ENCODE data around the gene VAV1.
"Not testable (repeated sequence)": the region's sequence is repeated elsewhere in the genome, so short reads cannot be mapped to it uniquely, and the experiment has no call there.

The VAV1 gene

DNA sequence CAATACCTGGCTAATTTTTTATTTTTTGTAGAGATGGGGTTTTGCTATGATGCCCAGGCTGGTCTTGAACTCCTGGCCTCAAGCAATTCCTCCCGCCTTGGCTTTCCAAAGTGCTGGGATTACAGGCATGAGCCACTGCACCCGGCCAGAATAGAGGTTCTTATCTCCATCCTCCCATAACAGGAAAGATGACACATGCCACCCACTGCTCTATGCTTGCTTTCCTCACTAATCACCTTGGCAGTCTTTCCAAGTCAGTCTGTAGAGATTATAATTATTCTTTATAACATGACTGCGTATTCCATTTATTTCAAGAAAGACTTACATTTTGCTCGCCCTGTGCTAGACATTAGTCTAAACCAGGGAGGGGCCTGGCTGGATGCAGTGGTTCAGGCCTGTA lies 6.7 kb downstream of the VAV1 start:
- in situ Hi-C loops (cut with MboI; ENCODE audit: low sequenced_read_pairs), result no loop called here

DNA sequence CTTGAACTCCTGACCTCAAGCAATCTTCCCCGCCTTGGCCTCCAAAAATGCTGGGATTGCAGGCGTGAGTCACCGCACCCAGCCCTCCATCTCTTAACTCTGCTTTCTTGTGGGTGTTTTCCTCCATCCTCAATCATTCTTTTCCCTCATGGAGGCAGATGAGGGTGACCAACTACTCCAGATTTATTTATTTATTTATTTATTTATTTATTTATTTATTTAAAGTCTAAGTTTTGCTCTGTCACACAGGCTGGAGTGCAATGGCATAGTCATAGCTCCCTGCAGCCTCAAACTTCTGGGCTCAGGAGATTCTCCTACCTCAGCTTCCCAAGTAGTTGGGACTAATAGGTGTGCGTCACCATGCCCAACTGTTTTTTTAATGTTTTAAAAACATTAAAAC lies 14.9 kb downstream of the VAV1 start:
- in situ Hi-C loops (cut with MboI; ENCODE audit: low sequenced_read_pairs), result no loop called here

DNA sequence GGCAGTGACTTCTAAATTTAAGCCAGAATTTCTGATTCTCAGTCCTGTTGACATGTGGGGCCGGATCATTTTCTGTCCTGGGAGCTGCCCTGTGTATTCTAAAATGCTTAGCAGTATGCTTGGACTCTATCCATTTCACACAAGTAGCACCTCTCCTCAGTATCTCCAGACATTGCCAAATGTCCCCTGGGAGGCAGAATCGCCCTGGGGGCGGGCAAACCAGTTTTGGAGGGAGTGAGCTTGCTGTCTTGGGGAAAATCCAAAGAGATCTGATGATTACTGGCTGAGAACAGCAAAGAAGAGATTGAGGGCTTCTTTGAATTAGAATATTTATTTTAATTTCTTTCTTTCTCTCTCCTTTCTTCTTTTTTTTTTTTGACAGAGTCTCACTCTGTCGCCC lies 16.4 kb downstream of the VAV1 start:
- in situ Hi-C loops (cut with MboI; ENCODE audit: low sequenced_read_pairs), result no loop called here

DNA sequence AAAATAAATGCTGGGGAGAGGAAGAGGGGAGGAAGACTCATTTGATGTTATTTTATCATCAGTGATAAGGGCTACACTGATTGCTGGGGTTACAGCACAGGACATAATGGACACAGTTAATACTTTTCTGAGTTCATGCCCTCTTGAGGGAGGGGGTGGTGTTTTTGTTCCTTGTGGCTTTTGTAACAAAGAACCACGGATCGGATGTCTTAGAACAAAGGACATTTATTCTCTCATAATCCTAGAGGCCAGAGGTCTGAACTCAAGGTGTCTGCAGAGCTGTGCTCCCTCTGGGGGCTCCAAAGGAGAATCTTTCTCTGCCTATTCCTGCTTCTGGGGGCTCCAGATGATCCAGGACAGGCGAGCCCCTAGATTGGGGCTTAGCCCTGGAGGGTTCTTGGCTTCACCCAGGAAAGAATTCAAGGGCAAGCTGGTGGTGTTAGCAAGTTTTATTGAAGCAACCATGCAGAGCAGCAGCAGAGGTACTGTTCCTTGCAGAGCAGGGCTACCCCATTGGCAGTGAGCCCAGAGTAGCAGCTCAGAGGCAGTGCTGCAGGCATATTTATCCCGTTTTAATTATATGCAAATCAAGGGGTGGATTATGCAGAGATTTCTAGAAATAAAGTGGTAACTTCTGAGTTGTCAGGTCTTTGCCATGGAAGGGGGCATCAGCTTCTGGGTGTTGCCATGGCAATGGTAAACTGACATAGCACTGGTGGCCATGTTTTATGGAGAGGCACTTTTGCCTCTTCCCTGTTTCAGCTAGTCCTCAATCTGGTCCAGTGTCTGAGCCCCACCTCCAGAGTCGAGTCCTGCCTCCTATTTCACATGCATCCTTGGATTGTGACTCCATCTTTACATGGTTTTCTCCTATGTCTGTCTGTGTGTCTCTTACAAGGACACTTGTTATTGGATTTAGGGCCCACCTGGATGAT lies 18.0 kb downstream of the VAV1 start:
- in situ Hi-C loops (cut with MboI; ENCODE audit: low sequenced_read_pairs), result no loop called here

DNA sequence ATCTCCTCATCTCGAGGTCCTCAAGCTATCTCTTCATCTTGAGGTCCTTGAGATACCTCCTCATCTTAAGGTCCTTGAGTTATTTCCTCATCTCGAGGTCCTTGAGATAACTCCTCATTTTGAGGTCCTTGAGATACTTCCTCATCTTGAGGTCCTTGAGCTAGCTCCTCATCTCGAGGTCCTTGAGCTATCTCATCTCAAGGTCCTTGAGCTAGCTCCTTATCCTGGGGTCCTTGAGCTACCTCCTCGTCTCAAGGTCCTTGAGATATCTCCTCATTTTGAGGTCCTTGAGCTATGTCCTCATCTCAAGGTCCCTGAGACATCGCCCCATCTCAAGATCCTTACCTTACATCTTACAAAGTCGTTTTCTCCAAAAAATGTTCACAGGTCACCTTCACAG lies 18.7 kb downstream of the VAV1 start:
- in situ Hi-C loops (cut with MboI; ENCODE audit: low sequenced_read_pairs), result no loop called here

DNA sequence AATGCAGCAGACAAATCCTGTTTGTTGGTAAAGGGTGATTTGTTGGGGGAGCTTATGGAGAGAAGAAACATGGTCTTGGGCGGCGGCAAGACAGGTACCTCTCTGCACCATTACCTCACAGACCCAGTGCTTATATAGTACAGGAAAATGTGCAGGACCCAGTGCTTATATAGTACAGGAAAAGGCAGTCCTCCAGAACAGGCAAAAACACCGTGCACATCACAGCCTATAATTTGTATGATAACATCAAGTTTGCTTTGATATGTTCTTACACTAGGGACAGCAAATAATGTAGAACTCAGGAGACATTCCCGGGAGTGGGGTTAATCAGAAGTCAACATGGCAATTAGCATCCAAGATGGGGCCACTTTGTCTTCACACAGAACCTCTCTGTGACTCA lies 20.9 kb downstream of the VAV1 start:
- in situ Hi-C loops (cut with MboI; ENCODE audit: low sequenced_read_pairs), result no loop called here

DNA sequence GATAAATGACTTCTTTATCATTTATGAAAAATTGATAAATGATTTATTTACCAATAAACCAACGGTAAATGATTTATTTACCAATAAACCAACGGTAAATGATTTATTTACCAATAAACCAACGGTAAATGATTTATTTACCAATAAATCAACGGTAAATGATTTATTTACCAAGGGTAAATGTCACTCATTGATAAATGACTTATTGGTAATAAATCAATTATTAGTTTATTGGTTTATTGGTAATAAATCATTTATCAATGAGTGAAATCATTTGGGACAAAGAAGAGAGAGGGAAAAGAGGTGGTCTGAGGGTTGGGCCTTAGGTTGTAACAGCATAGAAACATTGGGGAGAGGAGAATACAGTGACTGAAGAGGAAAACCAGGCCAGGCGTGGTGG lies 21.5 kb downstream of the VAV1 start:
- in situ Hi-C loops (cut with MboI; ENCODE audit: low sequenced_read_pairs), result no loop called here

DNA sequence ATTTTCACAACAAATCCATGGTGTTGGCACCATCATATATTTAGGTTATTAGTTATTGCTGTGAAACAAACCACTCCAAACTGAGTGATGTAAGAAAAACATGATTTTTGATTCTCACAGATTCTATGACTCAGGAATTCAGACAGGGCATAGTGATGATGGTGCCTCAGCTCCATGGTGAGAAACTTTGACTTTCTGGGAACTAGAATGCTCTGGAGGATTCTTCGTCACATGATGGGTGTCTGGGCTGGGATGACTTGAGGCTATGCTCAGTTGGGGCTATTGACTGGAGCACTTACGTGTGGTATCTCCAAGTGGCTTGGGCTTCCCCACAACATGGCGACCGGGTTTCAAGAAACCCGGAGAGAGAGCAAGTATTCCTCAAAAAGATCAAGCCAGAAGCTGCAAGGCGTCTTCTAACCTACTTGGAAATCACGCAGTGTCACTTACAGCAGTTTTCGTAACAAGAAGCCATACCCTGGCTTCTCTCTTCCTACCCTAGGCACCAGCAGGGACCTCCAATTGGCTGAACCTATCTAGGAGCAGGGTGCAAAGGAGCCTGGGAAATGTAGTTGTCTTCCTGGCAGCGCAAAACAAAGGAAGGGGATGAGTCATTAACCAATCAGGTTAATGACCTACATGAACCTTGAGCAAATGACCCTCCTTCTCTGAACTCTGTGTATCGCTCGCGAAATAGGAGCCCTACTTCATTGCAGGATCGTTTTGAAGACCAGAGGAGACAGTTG lies 22.4 kb downstream of the VAV1 start:
- in situ Hi-C loops (cut with MboI; ENCODE audit: low sequenced_read_pairs), result no loop called here

DNA sequence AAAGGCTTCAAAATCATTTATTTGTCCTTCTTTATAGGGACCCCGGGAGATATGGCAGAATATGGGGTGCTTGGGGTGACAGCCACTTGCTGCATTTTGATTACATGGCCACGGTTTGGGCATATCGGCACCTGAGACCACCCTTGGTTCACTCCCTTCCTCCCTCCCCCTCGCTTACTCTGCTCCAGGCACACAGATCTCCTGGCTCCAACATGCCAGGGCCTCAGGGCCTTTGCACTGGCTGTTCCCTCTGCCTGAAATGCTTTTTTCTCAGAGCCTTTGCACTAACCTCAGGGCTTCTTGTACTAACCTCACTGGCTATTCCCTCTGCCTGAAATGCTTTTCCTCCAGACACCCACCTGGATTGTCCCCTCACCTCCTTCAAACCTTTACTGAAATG lies 23.8 kb downstream of the VAV1 start:
- in situ Hi-C loops (cut with MboI; ENCODE audit: low sequenced_read_pairs), result no loop called here

DNA sequence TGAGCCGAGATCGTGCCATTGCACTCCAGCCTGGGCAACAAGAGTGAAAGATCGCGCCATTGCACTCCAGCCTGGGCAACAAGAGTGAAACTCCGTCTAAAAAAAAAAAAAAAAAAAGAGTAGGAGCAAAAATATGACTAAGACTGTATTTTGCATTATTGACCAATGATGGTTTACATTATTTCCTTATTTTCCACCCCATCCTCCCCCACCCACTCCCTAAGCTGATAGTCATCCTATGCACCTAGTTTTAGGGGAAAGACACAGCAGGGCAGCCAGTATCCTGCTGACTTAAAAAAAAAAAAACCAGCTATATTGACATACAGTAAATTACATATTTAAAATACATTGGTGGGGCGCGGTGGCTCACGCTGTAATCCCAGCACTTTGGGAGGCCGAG lies 25.1 kb downstream of the VAV1 start:
- in situ Hi-C loops (cut with MboI; ENCODE audit: low sequenced_read_pairs), result no loop called here

DNA sequence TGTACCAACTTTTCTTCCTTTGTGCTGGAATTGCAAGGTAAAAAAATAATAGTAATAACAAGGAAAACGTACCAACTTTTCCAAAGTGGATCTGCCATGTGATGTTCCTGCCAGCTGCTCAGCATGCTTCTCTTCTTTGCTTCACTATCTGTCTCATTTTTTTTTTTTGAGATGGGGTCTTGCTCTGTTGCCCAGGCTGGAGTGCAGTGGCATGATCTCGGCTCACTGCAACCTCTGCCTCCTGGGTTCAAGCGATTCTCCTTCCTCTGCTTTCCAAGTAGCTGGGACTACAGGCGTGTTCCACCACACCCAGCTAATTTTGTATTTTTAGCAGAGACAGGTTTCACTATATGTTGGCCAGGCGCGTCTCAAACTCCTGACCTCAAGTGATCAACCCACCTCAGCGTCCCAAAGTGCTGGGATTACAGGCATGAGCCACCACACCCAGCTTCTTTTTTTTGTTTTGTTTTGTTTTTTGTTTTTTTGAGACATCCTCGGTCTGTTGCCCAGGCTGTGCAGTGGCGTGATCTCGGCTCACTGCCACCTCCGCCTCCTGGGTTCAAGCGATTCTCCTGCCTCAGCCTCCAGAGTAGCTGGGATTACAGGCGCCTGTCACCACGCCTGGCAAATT lies 27.8 kb downstream of the VAV1 start:
- in situ Hi-C loops (cut with MboI; ENCODE audit: low sequenced_read_pairs), result not testable (repeated sequence)

DNA sequence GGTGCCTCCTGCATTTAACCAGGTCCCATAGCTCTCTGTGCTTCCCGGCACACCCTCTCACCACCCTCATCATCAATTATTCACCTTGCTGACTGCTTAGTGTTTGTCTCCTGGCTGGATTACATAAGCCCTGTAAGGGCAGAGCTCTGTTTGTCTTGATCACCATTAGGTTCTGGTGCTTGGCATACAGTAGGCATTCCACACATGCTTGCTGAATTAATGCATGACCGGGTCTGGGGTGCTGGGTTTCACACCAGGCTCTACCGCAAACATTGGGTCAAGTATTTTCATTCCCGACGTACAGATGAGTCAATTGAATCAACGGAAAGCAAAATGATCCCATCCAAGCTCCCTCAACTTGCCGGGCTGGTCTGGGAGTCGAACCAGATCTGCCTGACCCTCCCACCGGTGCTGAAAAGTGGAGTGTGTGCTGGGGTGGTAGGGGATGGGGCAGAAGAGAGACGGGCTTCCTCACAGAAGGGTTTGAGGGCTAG lies 28.5 kb downstream of the VAV1 start:
- in situ Hi-C loops (cut with MboI; ENCODE audit: low sequenced_read_pairs), result no loop called here

DNA sequence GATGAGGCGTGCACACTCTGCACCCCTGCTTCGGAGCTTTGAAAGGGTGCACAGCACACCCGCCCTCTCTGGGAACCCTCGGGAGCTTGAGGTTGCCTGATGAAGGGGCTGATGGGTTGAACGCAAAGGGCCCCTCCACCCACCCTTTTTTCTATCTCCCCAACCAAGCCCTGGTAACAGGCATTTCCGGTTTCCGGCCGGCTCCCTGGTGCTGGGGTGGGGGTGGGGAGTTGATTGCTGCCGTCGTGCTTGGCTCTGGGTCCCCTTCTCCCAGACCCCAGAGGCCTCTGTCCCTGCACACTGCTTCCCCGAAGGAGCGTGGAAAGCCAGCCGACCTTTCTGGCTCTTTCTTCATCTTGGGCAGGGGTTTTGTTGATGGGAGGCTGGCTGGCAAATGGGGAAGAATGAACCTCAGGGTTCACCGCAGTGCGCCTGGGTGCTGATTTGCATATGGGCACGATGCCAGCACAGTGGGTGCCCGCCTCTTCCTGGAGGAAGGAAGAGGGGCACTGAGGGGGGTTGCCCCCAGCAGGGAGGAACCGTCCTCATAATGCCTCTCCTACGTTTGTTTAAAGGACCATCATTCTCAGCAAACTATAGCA lies 29.1 kb downstream of the VAV1 start:
- in situ Hi-C loops (cut with MboI; ENCODE audit: low sequenced_read_pairs), result no loop called here

DNA sequence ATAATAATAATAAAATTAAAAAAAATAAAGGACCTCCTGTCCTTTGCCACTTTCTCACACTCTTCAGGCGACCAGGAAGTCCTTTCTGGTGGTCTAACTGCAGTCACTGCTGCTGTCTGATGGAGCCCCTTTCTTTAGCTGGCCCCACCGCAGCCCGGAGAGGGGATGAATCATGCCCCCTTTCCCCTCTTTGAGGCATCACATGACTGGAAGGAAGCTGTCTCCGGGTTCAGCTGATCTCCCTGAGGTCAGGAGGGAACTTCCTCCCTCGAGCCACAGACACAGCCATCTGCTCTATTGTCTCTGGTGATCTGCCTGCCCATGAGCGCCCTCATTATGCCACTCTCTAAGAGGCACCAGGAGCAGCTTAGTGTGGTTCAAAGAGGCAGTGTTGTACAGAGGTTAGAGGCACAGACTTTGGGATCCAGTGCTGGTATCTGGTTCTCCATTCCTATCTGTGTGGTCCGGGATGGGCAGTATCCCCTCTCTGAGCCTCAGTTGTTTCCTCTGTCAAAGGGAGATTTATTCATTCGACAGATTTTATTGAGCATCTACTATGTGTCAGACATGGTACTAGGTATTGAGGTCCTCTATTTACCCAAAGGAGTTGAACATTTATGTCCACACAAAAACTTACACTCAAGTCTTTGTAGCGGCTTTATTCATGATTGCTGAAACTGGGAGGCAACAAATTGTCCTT lies 30.0 kb downstream of the VAV1 start:
- in situ Hi-C loops (cut with MboI; ENCODE audit: low sequenced_read_pairs), result no loop called here

DNA sequence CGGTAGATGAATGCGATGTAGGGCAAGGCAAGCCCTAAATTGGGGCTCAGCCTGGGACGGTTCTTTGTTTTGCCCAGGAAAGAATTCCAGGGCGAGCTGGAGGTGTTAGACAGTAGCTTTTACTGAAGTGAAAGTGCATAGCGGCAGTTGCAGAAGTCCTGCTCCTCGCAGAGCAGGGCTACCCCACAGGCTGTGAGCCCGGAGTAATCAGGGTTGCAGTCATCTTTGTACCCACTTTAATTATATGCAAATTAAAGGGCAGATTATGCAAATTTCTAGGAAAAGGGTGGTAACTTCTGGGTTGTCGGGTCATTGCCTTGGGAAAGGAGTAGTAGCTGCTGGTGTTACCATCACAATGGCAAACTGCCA lies 30.5 kb downstream of the VAV1 start:
- in situ Hi-C loops (cut with MboI; ENCODE audit: low sequenced_read_pairs), result no loop called here

DNA sequence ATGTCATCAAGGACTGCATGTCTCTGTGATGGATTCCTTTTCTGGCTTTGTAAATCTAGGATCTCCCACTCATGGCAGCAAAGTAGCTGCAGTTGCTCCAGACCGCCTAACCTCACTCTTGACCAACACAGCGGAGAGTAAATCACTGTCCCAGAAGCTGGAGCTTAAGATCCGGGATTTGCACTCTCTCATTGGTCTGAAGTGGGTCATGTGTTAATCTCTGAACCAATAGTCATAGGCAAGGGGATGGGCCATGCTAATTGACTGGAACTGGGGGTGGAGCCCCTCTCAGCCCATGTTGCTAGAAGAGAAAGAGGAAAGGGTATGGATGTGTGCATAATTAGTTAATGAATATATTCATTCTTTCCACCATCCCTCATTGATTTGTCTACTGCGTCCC lies 34.0 kb downstream of the VAV1 start:
- in situ Hi-C loops (cut with MboI; ENCODE audit: low sequenced_read_pairs), result no loop called here

DNA sequence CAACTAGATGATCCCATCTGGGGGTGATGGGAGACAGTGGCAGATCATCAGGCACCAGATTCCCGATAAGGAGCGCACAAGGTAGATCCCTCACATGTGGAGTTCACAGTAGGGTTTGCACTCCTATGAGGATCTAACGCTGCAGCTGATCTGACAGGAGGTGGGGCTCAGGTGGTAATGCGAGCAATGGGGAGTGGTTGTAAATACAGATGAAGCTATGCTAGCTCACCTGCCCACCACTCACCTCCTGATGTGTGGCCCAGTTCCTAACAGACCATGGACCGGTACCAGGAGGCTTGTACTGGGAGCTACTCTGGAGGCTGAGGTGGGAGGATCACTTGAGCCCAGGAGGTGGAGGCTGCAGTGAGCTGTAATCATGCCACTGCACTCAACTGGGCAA lies 34.8 kb downstream of the VAV1 start:
- in situ Hi-C loops (cut with MboI; ENCODE audit: low sequenced_read_pairs), result no loop called here

DNA sequence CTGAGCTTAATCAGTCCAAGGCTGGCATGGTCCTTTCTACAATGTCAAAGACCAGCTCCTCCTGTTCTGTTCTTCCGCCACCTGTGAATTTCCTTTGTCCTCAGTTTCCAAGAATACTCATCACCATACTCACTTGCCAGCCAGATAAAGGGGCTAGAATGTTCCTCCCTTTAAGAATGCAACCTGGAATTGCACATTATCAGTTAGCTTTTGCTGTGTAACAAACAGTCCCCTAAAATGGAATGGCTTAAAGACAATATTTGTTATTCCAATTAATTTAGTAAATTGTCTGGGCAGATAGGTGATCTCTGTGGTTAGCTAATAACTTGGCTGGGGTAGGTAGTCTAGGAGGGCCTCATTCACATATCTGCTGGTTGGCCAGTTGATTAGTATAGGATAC lies 36.0 kb downstream of the VAV1 start:
- in situ Hi-C loops (cut with MboI; ENCODE audit: low sequenced_read_pairs), result no loop called here

DNA sequence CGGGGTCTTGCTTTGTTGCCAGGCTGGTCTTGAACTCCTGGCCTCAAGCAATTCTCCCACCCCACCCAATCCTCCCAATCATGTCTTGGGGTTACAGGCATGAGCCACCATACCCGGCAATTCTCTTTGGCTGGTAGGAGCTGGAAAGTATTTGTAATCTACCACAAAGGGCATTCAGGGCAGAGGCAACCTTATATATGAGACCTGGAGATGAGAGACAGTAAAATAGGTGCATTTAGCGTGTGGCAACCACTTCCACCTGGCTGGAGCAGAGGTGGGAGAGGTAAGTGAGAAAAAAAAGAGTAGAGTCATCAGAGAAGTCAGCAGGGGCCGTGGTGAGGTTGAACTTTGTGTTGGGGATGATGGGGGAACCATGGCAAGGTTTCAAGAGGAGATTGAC lies 36.8 kb downstream of the VAV1 start:
- in situ Hi-C loops (cut with MboI; ENCODE audit: low sequenced_read_pairs), result no loop called here

DNA sequence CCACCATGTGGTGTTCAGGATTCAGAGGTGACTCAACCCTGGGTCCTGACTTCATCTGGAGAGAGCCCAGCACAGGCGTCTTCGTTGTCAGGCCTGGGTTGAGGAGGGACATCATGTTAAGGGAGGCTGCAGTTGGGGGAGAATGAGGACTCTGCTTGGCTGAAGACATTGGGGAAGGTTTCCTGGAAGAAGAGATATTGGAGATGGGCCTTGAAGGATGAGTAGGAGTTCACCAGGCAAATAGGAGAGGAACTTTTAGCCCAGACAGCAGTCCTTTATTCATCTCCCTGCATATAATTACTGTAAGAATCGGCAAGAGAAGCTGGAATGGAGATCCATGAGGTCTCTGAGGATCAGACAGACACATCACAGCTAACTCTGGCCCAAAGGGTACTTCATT lies 38.9 kb downstream of the VAV1 start:
- in situ Hi-C loops (cut with MboI; ENCODE audit: low sequenced_read_pairs), result no loop called here

DNA sequence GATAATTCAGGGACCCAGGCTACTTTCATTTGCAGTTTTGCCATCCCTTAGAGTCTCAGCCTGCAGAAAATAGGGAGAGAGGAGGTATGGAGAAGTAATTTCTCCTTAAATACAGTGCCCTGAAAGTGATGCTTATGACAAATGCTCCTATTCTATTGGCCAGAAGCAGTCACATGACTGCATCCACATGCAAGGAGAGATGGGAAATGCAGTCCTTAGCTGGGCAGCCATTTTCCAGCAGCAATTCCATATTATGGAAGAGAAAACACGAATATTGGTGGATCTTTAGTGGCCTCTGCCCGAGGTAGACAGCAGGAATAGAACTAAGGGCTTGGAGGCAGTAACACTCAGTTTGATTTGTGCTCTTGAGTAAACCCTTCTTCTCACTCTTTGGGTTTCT lies 39.4 kb downstream of the VAV1 start:
- in situ Hi-C loops (cut with MboI; ENCODE audit: low sequenced_read_pairs), result no loop called here
